CD4-positive, alpha-beta T cell (primary cell): Measurements from ENCODE around the gene ETNPPL. TPM values are rescaled to one million over a fixed set of nuclear protein-coding genes. Genes with fewer than 3 reads are reported as not detected.
A peak's percentile ranks its signal among the peaks of the same experiment; 100 is the strongest.

Experiments
- ATAC-seq: fragments of 200-7000 bp; cut with Tn5 transposase; one replicate; pipeline ENCODE4 v1.10.0; 2022; ENCODE audit warnings: mild to moderate bottlenecking; ENCODE audit not compliant: poor library complexity
- CTCF ChIA-PET: fragments of 350-600 bp; sonication (Branson Sonifier 250); formaldehyde crosslinking; loops from one replicate; lab custom pipeline; 2021; ENCODE audit warnings: antibody characterized with exemption, inconsistent platforms; lab: Charles Lee
- POLR2A ChIA-PET: fragments of 350-600 bp; sonication (Branson Sonifier 250); formaldehyde crosslinking; loops from one replicate; lab custom pipeline; 2021; ENCODE audit warnings: antibody characterized with exemption, inconsistent platforms; lab: Charles Lee
- DNase-seq, 14 experiments: peaks; one replicate each; pipeline ENCODE4 v3.0.0-alpha.2; 2013 to 2020; ENCODE audit warnings: mixed read lengths in 2 of 14
- H3K27ac ChIP-seq, 2 donors: one replicate each; pipeline versions ENCODE4 v1.5.1 to v1.7.0; 2013; ENCODE audit warnings: low read length in 2 of 2, low read depth in 1 of 2, mild to moderate bottlenecking in 1 of 2
- H3K27me3 ChIP-seq, 2 experiments: 1 replicate in 1 of 2; 2 replicates in 1 of 2; pipeline versions ENCODE4 v1.6.1 to v1.7.0; 2013; ENCODE audit warnings: low read length in 2 of 2, control low read depth in 1 of 2, mild to moderate bottlenecking in 1 of 2, moderate library complexity in 1 of 2; ENCODE audit not compliant: insufficient read depth in 2 of 2, control insufficient read depth in 1 of 2
- H3K36me3 ChIP-seq: one replicate; pipeline ENCODE4 v1.6.1; 2013; ENCODE audit warnings: low read length, control low read depth; ENCODE audit not compliant: insufficient read depth
- H3K4me1 ChIP-seq: one replicate; pipeline ENCODE4 v1.6.1; 2013; ENCODE audit warnings: low read length, control low read depth; ENCODE audit not compliant: insufficient read depth
- H3K4me3 ChIP-seq: one replicate; pipeline ENCODE4 v1.5.1; 2013; ENCODE audit warnings: mild to moderate bottlenecking, low read length, moderate library complexity
- H3K9me3 ChIP-seq, 2 experiments: 1 replicate in 1 of 2; 2 replicates in 1 of 2; pipeline versions ENCODE4 v1.6.1 to v1.7.0; 2013; ENCODE audit warnings: low read length in 2 of 2, mild to moderate bottlenecking in 2 of 2, control low read depth in 1 of 2, moderate library complexity in 1 of 2; ENCODE audit not compliant: control insufficient read depth in 1 of 2, insufficient read depth in 1 of 2
- H3K27ac Mint-ChIP-seq: one replicate; pipeline ENCODE4 v1.8.0; 2020; ENCODE audit warnings: mixed read lengths
- H3K27me3 Mint-ChIP-seq: one replicate; pipeline ENCODE4 v1.8.0; 2021; ENCODE audit warnings: mixed read lengths
- H3K36me3 Mint-ChIP-seq: one replicate; pipeline ENCODE4 v1.8.0; 2021; ENCODE audit warnings: low read depth, mixed read lengths
- H3K4me1 Mint-ChIP-seq: one replicate; pipeline ENCODE4 v1.8.0; 2021; ENCODE audit warnings: low read depth, mixed read lengths
- H3K4me3 Mint-ChIP-seq: one replicate; pipeline ENCODE4 v1.8.0; 2020; ENCODE audit warnings: mild to moderate bottlenecking, mixed read lengths
- H3K9me3 Mint-ChIP-seq: one replicate; pipeline ENCODE4 v1.8.0; 2020; ENCODE audit warnings: mixed read lengths
- CTCF ChIP-seq: fragments of 200-600 bp; IDR thresholded peaks from one replicate; pipeline ENCODE4 v1.8.0; 2022; ENCODE audit warnings: antibody characterized with exemption, mild to moderate bottlenecking
- intact Hi-C, 2 experiments: fragments of 100-400 bp; cut with DNase I in 1 of 2; cut with micrococcal nuclease in 1 of 2; formaldehyde crosslinking; loops; one replicate each; pipeline versions ENCODE4 v1.15.1 to v1.9.0; 2023 to 2025; cut with DNase I, micrococcal nuclease
- total RNA-seq, 174 experiments: library from RNA in 2 of 174; stranded (reverse) in 2 of 174; gene quantifications; one replicate each; pipeline ENCODE4 v1.2.3 and lab custom pipeline; 2021 to 2026

The ETNPPL gene
- total RNA-seq, 2 experiments from 2014 or later = not detected

- H3K27ac Mint-ChIP-seq = no peak overlapping the region
- no peaks in the 10 kb centered on the region for H3K4me1 Mint-ChIP-seq
- CTCF ChIA-PET = no interaction called here
Observed at GRCh38 chr4:108786351-108786750, 23.5 kb upstream of the ETNPPL start.

GRCh38 chr4:108783665-108784463 lies 21.0 kb upstream of the ETNPPL start:
- no peak for TF ChIP-seq CTCF
- Histone ChIP-seq H3K4me3 (no peak overlapping the region), H3K36me3 (no peaks in the 10 kb centered on the region), H3K9me3 (no peaks in the 10 kb centered on the region), H3K4me1 (no peaks in the 10 kb centered on the region), H3K27ac (no peak overlapping the region), H3K27me3 (peaks cover 0 to 4% of the 10 kb centered on the region in 2 experiments)
- no peaks in the 10 kb centered on the region for H3K9me3 Mint-ChIP-seq
- H3K27me3 Mint-ChIP-seq = peaks cover 15% of the 10 kb centered on the region
- H3K4me1 Mint-ChIP-seq = no peaks in the 10 kb centered on the region
- ChIA-PET POLR2A (no interaction called here), CTCF (interaction anchor here (1.0 kb wide), 1 partner anchor 765 kb away, joined by 3 read pairs; no protein-coding TSS in a partner anchor)
- H3K36me3 Mint-ChIP-seq = no peaks in the 10 kb centered on the region
- intact Hi-C loops = loop anchor here in 1 of 2 experiments (5.0 kb wide), 1 partner anchor 767 kb away; no protein-coding TSS in a partner anchor
- H3K27ac Mint-ChIP-seq = no peak overlapping the region
- H3K4me3 Mint-ChIP-seq = no peak overlapping the region
- ATAC-seq (no peak), DNase-seq (peak in 2 of 14 experiments; percentile 12 to 24)

More at GRCh38 chr4:108786351-108786750, 23.5 kb upstream of the ETNPPL start:
- ATAC-seq = no peak
- Histone ChIP-seq H3K9me3 (no peaks in the 10 kb centered on the region), H3K4me1 (no peaks in the 10 kb centered on the region), H3K4me3 (no peak overlapping the region), H3K27me3 (no peaks in the 10 kb centered on the region), H3K27ac (no peak overlapping the region), H3K36me3 (no peaks in the 10 kb centered on the region)
- Mint-ChIP-seq H3K36me3 (no peaks in the 10 kb centered on the region), H3K4me3 (no peak overlapping the region), H3K9me3 (no peaks in the 10 kb centered on the region), H3K27me3 (peaks cover 4% of the 10 kb centered on the region)
- POLR2A ChIA-PET = no interaction called here
- no peak for TF ChIP-seq CTCF
- intact Hi-C loops = no loop called here
- no peak for DNase-seq

- Histone ChIP-seq H3K27ac (no peak overlapping the region), H3K4me3 (no peak overlapping the region), H3K4me1 (no peaks in the 10 kb centered on the region), H3K27me3 (peaks cover 7 to 9% of the 10 kb centered on the region in 2 experiments), H3K36me3 (no peaks in the 10 kb centered on the region), H3K9me3 (no peaks in the 10 kb centered on the region)
- intact Hi-C loops = loop anchor here in 1 of 2 experiments (5.0 kb wide), 1 partner anchor 763 kb away; no protein-coding TSS in a partner anchor
- Mint-ChIP-seq H3K4me1 (no peaks in the 10 kb centered on the region), H3K4me3 (no peak overlapping the region), H3K9me3 (no peaks in the 10 kb centered on the region), H3K36me3 (no peaks in the 10 kb centered on the region), H3K27ac (no peak overlapping the region), H3K27me3 (peaks cover 27% of the 10 kb centered on the region)
- TF ChIP-seq CTCF = no peak
- ATAC-seq (no peak), DNase-seq (no peak)
- ChIA-PET CTCF (interaction anchor here (1.1 kb wide), 1 partner anchor 12 kb away, joined by 4 read pairs; no protein-coding TSS in a partner anchor), POLR2A (interaction anchor here (0.6 kb wide), 1 partner anchor 101 kb away, joined by 3 read pairs; no protein-coding TSS in a partner anchor)
Observed at GRCh38 chr4:108779958-108780357, 17.1 kb upstream of the ETNPPL start.
